GM21367 (cell line): Measurements from ENCODE around the gene SEPSECS.
A peak's percentile ranks its signal among the peaks of the same experiment; 100 is the strongest.

Experiments used
- ATAC-seq: cut with Tn5 transposase; IDR thresholded peaks from one replicate; pipeline ENCODE4 v1.9.1; 2021; ENCODE audit not compliant: unreplicated experiment

Gene SEPSECS

DNA sequence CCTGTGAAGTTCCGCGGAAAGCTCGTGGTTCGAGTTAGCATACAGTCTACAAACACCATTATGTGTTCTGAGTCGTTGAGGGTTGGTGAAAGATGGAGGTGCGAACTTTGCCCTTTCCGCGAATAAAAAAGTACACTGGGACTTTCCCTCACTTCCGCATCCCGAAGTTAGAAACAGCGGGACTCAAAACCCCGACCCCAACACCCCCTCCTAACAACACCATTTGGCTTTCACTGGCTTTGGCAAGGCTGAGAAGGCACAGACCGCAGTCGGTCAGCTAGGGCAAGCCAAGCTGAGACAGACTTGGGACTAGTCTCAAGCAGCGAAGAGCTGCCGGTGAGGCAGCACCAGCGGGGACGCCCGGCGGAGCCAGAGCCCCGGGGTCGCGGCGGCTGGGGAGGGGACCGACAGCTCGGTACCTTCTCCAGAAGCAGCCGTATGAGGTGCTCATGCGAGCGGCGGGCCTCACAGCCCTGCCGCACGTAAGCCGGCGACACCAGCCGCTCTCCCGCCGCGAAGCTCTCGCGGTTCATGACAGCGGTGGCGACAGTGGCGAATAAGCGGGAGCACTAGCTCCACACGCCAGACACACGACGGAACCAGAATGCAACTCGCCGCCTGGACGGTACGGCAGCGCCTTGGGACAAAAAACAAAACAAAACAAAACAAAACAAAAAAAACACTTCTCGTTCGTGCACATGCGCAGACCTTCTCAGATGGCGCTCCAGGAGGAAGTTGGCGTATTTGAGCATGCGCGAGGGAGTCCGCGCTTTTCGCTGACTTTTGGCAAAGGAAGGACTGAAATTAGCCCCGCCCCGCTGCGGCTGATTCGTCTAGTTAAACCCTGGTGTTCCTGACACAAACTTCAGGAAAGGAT, at the start of gene SEPSECS:
TSS of gene SEPSECS (minus strand) at position 613 of the 877 bp plus-strand sequence. CDS start at position 533, 80 bp downstream.
- peak; percentile 74 for ATAC-seq

DNA sequence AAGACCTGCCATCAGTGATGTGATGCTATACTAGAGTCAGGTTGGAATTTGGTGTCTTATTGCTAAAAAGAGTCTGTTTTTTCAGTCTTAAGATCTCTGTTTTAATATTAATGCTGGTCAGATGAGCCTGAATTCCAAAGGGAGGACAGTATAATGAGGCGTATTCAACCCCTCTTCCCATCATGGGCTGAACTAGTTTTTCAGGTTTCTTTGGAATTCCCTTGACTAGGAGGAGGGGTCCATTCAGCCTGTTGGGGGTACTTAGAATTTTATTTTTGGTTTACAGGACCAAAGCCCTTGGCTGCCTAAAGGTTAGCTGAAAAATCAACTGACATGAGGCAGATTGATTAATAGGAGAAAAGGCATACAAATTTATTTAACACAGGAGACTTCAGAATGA, 49.5 kb upstream of the SEPSECS start:
- ATAC-seq, result no peak

DNA sequence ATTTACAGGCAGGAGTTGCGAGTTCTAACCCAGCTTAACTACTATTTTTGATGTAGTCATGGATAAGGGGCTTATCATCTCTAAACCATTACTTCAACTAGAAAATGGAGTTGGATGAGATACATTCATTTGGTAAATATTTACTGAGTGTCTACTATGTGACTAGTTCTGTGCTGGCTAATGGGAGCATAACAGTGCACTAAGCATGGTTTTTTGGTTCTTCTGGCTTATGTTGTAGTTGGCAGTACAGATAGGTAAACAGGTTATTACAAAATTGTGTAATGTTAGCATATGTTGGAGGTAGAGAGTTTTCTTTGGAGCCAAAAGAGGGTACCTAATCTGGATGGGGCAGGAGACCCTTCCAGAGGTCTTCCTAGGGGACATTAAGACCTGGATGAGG, 47.7 kb upstream of the SEPSECS start:
- ATAC-seq, result no peak

DNA sequence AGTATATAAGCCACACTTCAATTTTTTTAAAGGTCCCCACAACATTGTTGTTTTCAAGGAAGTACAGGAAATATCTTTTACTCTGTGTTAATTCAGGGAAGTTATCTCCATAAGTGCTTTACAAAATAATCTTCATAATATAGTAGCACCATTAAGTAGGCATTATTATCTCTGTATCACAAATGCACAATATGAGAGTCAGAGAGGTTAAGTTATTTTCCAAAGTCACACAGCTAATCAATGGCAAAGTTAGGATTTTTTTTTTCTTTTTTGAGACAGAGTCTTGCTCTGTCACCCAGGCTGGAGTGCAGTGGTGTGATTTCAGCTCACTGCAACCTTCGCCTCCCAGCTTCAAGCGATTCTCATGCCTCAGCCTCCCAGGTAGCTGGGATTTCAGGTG, 38.5 kb upstream of the SEPSECS start:
- ATAC-seq, result no peak

DNA sequence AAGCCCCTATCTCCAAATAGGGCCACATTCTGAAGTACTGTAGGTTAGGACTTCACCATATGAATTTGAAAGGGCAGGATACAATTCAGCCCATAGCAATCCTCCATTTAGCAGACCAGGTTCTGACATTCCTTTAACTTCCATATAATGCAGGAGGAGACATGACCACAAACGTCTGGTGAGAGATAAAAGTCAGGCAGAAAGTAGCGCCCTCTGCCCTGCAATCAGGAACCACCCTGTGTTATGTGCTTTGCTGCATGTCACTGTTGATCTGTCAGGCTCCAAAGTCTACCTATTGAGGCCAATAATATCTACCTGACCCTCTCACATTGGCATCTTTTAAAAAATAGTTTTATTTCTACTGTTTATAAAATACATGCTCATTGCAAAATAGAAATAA, 30.2 kb upstream of the SEPSECS start:
- ATAC-seq, result no peak

DNA sequence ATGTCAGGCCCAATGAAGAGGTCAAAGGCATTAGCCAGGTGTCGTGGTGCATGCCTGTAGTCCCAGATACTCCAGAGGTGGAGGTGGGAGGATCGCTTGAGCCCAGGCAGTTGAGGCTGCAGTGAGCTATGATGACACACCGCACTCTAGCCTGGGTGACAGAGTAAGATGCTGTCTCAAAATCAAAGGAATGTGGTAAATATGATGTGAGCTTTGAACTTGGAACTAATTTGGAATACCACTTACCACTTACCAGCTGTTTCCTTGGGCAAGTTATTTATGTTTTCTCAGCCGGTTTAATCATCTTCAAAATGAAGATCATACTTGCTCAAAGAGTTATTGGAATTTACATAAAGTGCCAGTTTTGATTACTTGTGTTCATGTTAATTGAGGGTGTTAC, 23.8 kb upstream of the SEPSECS start:
- no peak for ATAC-seq

DNA sequence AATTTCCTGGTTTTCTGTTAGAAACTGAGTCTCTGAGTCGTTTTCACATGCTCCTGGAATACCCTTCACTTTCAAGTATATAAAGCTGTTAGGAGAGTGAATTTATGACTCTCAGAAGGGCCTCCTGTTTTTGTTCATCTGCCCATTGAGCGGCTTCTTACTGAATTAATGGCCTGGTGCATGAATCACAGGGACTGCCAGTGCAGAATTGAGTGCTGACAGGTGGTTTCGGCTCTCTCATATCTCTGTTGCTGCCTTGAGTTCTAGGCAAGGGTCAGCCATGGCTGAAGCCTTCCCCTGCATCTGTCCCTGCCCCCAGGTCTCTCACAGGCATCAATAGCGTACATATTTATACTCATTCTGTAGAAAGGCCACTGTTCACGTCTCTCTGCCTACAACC, 22.7 kb upstream of the SEPSECS start:
- no peak for ATAC-seq

DNA sequence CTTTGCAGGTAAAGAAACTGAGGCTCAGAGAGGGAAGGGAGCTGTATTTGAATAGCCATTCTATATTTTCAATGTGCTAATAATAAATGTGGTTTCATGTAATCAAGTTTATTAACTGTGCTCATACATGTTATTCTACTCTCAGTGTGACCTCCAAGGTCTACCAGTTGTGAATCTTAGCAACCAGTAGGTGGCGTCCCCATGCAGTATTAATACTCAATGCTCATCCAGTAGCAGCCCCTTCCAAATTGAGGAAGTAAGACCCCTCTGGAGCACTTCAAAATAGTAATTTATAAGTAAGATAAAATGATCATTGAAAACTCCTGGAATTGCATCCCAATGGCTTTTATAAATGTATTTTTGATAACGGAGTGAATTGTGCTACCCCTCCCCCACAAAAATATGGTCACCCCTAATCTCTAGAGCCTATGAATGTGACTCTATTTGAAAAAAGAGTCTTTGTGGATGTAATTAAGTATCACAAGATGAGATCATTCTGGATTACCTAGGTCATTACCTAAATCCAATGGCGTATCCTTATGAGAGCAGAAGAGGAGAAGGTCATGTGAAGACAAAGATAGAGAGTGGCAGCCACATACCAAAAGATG, 20.4 kb upstream of the SEPSECS start:
- ATAC-seq, result peak; percentile 96

DNA sequence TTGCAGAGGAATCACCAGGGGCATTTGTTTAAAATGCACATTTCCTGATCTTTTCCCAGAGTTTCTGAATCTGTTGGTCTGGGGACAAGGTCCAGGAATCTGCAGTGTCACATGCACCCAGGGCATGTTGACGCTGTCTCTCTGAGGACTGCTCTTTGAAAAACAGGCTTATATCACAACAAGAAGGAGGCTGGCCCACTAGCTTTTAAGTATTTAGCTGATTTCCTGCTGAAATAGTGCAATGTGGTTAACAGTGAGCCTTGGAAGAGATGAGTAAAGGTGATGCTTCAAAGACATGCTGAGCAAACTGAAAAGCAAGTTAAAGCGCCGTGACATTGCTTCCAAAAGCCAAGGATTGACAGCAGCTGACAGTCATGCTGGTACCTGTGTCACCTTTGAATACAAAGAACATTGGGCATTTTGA, 18.6 kb upstream of the SEPSECS start:
- ATAC-seq, result no peak

DNA sequence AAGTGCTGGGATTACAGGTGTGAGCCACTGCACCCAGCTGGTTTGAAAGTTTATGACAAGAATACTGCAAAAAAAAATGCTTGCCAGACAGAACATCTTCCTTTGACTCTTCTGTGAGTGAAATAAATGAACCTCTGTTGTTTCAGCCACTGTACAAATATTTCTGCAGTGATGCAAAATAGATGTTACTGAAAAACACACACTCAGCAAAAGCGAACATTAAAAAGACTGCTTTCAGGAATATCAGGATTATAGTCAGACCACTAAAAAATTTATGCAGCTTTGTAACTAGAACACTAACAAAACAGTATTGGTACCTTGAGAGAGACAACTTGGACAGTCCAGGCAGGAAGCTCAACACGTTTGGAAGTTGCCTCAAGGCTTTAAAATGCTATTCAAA, 16.9 kb upstream of the SEPSECS start:
- no peak for ATAC-seq

DNA sequence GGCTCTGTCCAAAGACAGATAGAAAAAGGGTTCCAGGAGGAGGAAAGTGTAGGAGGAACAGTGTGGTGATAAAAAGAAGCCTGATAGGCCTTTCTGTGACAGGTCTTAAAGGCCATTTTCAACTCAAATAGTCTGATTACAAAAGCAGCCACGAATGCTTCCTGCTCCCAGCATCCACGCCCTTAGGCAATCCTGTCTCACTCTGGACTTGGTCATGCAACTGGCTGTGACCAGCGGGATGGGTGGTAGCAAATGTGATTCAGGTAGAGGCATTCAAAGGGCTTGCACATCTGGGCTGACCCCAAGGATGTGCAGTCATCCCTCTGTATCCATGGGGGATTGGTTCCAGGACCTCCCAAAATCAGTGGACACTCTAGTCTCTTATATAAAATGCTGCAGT, 14.4 kb upstream of the SEPSECS start:
- no peak for ATAC-seq

DNA sequence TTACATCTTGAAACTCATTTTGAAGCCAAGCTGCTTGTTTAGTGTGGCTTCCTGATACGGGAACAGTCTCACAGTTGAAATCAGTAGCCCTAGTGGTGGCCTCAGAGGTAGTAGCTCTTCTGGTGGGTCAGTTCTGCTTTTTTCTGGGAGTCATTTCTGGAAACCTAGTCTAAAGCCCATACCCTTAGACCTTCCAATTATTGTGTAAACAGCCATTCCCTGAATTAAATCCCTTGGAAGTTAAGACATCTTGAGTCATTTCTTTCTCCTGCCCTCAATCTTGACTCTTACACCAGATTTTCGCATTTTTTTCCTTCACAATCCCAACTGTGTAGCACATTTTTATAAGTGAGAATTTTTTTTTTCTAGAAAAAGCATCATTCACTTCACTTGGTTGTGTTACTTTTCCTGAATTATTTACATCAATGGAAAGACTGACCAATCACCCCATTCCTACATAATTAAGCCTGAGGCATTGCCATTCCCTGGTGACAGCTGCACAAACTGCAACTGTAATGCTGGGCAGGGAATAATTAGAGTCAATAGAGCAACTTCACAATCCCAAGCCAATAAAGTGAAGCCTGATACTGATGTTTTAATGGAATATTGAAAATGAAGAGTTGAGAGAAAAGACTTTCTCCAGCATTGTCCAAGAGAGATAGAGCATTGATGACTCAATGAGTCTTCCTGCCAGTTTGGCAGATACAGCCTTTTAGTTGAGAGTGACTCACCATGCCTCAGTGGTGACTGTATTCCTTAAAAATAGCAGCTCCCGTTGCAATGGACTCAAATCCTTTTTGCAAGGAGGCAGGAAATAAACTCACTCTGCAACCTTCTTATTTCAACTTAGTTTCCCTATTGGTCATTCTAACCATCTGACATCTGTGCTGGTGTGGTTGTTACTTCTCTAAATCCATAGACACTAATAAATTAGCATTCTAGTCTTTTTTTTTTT, 13.0 kb upstream of the SEPSECS start:
- ATAC-seq, result peak; percentile 71

DNA sequence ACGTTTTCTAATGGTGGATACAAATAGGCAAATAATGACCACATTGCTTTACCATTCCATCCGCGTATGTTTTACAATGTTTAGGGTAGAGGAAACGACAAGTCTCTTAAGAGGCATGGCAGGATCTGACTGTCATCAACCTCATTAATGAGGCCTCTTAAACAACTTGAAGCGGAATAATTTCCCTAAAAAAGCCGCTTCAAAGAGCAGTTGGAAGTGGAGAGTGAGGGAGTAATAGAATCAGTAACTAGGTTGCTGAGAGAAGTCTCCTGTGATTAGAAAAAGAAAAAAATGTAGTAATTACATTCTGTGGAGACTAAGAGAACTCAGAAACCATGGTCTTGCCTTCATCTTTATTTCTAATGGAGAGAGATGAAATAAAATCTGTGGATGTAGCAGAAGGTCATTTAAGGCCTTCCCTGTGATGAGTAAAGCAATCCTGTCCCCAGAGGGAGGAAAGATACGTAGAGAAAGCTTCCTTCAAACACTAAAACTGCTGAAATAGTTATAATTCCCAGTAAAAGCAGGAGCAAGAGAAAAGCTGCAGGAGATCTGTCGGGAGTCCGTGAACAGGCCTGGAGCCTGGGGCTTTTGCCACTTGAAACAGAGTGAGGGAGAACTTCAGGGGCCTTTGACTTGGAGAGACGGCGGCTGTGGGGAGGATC, 11.1 kb upstream of the SEPSECS start:
- ATAC-seq, result no peak

DNA sequence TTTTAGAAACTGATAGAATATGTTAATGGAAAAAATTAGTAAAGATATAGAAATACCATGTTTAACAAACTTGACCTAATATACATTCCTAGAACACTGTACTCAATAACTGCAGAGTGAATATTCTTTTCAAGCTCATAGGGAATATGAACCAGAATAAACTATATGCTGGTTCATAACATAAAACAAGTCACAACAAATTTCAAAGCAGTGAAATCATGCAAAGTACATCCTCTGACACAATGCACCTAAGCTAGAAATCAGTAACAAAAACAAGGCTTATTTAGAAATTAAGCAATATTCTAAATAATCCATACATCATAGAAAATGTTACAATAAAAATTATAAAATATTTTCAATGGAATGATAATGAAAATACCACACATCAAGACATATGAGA, 9.2 kb upstream of the SEPSECS start:
- ATAC-seq, result no peak

DNA sequence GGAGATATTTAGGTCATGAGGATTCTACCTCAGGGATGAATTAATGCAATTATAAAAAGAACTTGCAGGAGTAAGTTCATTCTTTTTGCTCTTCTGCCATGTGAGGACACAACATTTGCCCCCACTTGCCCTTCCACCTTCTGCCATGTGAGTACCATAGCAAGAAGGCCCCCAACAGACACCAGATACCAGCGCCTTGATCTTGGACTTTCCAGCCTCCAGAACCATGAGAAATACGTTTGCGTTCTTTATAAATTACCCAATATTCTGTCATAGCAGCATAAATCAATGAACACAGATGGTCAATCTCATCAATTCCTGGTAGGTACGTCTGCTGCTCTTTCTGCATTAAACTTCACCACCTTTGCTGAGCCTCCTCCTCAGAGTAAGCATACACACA, 5.7 kb upstream of the SEPSECS start:
- ATAC-seq, result no peak

DNA sequence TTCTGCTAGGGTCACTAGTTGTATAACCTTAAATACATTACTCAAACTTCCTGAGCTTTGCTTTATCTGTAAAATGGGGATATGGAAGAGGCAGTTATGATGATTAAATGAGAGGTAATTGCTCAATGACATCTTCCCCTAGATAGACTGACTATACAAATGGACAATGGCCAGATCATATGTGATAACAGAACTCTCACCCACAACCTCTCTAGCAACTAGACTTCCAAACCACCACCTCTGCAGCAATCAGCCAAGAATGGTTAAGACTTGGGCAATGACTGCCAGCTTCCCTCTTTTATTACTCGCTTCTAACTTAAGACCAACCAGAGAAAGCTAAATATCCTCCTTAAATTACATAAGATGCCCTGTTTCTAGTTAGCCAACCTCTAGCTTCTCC, 2.9 kb upstream of the SEPSECS start:
- no peak for ATAC-seq

DNA sequence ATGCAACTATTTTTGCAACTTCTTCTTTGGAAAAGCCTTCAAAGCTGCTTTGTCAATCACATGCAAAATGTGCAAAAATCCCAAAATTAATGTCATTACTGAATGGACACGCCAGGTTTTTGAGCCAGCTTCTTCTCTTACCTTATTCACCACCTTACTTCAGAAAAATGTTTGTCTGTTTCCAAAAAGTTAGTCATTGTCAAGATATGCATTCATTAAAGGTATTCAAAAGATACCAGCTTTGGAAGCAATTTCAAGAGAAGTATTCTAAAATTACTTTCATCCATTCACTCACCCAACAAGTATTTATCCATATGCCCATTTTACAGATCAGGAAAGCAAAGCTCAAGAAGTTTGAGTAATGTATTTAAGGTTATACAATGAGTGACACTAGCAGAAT, 2.3 kb upstream of the SEPSECS start:
- ATAC-seq, result no peak

DNA sequence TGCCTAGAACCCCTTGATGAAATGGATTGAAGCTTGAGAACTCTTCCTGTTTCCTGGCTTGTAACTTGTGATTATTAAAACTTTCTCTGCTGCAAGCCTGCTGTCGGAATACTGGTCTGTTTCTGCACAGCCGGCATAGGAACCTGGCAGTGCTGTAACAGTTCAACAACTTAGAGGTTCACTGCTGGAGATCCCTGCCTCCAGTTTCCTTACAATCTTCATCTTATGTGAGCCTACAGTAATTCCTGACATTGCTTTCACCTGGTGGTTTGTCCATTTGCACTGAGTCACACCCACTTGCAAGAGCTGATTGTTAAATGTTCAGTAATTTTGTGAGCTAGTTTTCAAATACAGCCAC, 1.3 kb upstream of the SEPSECS start:
- no peak for ATAC-seq

DNA sequence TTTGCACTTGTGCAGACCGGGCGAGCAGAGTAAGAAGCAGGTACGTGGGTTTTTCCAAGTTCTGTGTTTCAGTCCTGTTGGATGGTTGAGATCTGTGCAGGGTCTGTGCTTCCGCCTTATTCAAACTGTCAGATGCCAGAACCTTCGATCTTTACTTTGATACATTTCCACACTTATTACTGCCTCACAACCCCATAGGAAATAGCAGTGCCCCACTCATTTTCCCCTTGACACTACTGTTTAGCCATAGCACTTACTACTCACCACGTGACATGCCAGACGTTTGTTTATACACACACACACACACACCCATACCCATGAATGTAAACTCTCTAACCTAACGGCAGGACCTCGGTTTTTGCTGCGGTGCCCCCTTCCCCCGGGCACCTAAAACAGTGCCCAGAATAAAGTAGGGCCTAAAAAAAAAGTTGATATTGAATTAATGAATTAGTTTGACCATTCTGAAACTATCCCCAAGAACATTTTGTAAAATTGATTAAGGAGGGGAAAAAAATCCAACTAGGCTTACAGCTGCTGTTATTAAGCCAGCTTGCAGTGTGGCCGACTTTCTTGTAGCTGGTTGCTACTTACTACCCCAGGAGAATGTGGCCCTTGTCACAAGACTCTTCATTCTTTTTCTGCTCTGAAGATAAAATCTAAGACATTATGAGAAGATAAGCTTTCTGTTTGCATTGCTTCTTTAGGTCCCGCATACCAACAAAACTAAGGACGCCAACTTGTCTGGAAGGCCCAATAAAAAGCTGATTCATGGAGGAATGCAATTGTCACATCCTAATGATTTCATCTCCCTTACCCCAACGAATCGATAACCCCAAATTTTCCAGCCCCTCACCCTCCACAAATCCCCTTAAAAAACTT, 704 bp upstream of the SEPSECS start:
- ATAC-seq, result peak; percentile 23

DNA sequence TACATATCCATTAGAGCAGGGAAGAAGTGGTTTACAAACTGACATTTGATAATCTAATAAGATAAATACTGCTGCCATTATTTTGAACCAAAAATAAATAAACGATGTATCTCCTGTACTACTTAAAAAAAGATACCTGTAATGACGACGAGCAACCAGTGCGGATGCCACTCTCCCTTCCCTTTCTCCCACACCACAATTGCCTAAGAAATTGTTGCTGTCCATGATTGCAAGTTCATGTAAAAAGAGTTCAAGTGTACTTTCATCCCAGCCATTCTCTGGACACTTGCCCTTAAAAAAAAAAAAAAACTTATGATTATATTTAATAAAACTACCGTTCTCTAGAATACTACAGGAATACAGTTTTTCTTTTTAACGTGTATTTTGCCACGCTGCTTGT, 1.4 kb downstream of the SEPSECS start:
- ATAC-seq, result no peak
